Right kidney (tissue), 1 donor: ENCODE data around the gene LYZ.

Experiments used
- DNase-seq: peaks from one replicate; pipeline ENCODE4 v3.0.0-alpha.2; 2016

Gene LYZ

GRCh38 chr12:69385038-69385437 lies 36.9 kb downstream of the LYZ start:
- no peak for DNase-seq

- no peak for DNase-seq
These were observed 38.7 kb downstream of the LYZ start for GRCh38 chr12:69386921-69387320.

GRCh38 chr12:69388371-69388770 lies 40.2 kb downstream of the LYZ start:
- no peak for DNase-seq

GRCh38 chr12:69389831-69390230 lies 41.6 kb downstream of the LYZ start:
- no peak for DNase-seq

- no peak for DNase-seq
These were observed 44.2 kb downstream of the LYZ start for GRCh38 chr12:69392179-69392928.

GRCh38 chr12:69396041-69396440 lies 47.9 kb downstream of the LYZ start:
- DNase-seq, result no peak

- DNase-seq, result no peak
These were observed 48.8 kb downstream of the LYZ start for GRCh38 chr12:69396963-69397362.

- no peak for DNase-seq
These were observed 49.8 kb downstream of the LYZ start for GRCh38 chr12:69397978-69398377.

GRCh38 chr12:69401940-69402339 lies 53.8 kb downstream of the LYZ start:
- DNase-seq, result no peak
